Measurements from ENCODE around the gene ARHGEF19. TPM values are rescaled to one million over a fixed set of nuclear protein-coding genes. Genes with fewer than 3 reads are reported as not detected.

Gene ARHGEF19
- total RNA-seq, 4 donors from 2014 or later, result 1.1 to 16.0 (median 3.3) TPM

DNA sequence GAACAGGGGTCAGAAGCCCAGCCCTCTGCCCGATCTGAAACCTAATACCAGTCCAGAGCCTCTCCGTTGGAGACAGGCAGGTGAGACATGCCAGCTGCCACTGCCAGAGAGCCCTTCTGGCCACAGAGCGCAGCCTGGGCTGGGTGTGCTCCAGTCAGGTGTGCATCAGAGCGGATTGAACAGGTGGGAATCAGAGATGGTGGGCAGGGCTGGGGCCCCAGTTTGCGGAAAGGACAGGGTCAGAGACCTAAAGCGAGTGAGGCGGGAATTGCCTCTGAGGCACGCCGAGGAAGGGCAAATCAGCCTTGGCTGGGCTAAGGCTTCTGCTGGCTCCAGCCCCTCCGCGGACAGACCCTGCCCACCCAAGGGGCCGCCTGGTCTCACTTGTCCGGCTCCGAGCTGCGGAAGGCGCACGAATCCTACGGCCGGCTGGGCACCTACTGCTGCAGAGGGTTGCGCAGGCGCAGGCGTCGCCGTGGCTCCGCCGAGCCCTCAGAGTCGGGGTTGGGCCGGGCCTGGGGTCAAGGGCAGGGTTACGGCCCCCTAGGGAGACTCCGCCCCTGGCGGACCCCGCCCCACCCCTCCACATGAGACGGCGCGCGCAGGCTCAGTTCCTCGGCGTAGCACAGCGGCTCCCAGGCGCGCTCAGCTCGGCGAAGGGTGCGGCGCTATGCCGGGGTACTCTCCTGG, 14.2 kb upstream of the ARHGEF19 start:
- no peak for TF ChIP-seq CTCF (IDR thresholded peaks at IDR 0.05; ENCODE audit: low read depth)

- no peak for TF ChIP-seq CTCF (IDR thresholded peaks at IDR 0.05; ENCODE audit: low read depth)
These were observed 13.7 kb upstream of the ARHGEF19 start for GRCh38 chr1:16226129-16226489.

DNA sequence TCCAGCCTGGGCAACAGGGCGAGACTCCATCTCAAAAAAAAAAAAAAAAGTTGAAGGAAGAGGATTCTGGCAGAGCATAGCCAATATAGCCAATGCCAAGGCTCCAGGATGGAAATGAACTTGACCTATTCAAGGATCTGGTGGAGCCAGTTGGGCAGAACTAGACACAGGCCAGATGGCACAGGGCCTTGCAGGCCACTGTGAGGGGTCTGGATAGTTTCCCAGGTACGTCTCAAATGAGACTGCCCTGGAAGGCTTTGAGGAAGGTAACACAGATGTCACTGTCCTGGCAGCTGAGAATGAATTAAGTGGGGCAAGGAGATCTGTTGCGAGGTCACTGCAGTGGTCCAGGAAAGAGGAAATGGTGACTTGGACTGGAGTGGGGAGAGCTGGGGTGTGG, 12.0 kb upstream of the ARHGEF19 start:
- no peak for TF ChIP-seq CTCF (IDR thresholded peaks at IDR 0.05; ENCODE audit: low read depth)

- TF ChIP-seq CTCF (IDR thresholded peaks at IDR 0.05; ENCODE audit: low read depth), result no peak
These were observed 9.0 kb upstream of the ARHGEF19 start for GRCh38 chr1:16221499-16221898.

GRCh38 chr1:16219968-16220500, 7.6 kb upstream of the ARHGEF19 start:
- no peak for TF ChIP-seq CTCF (IDR thresholded peaks at IDR 0.05; ENCODE audit: low read depth)

- TF ChIP-seq CTCF (IDR thresholded peaks at IDR 0.05; ENCODE audit: low read depth), result no peak
These were observed 6.2 kb upstream of the ARHGEF19 start for GRCh38 chr1:16218674-16219071.

- no peak for TF ChIP-seq CTCF (IDR thresholded peaks at IDR 0.05; ENCODE audit: low read depth)
These were observed 5.7 kb upstream of the ARHGEF19 start for GRCh38 chr1:16218014-16218673.
